SH-SY5Y (cell line): ENCODE results near the gene AP5S1.
A peak's percentile ranks its signal among the peaks of the same experiment; 100 is the strongest.

Source experiments
- GATA2 ChIP-seq: IDR thresholded peaks from 2 replicates; pipeline ENCODE4 v1.6.1; 2011; ENCODE audit warnings: mild to moderate bottlenecking, low read depth, low read length
- GATA3 ChIP-seq: IDR thresholded peaks from 2 replicates; pipeline ENCODE4 v1.6.1; 2011; ENCODE audit warnings: low read depth, mild to moderate bottlenecking, low read length, moderate library complexity

AP5S1 gene

DNA sequence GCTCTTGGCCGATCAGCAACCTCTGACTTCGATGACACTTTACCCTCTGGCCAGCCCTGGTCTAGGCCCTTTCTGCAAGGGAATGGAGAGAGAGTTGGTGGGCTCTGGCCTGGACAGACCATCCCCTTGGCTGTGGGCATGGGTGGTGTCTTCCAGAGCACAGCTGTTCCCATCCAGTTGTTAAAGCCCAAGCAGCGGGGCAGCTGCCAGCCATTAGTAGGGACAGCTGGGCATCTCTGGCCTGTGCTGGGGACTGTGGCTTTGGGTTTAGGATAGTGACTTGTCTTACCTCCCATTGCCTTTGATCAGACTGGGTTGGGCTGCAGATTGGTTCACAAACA, 21.5 kb upstream of the AP5S1 start:
- TF ChIP-seq GATA3 (no peak), GATA2 (no peak)

GRCh38 chr20:3800256-3800877, 20.0 kb upstream of the AP5S1 start:
- TF ChIP-seq GATA3, result no peak
- TF ChIP-seq GATA2, result no peak

DNA sequence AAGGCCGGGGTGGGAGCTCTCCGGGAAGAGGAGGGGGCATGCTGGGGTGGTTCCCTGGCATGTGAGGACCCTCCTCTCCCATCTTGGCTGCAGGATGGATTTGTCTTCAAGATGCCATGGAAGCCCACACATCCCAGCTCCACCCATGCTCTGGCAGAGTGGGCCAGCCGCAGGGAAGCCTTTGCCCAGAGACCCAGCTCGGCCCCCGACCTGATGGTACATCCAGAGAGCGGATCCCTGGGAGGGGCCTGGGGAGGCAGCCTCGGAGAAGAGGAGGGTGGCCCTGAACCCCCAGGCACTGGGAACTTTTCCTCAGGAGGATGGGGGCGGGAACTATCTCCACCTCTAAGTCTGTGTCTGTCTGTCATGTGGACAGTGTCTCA, 19.5 kb upstream of the AP5S1 start:
- TF ChIP-seq GATA3, result no peak
- no peak for TF ChIP-seq GATA2

DNA sequence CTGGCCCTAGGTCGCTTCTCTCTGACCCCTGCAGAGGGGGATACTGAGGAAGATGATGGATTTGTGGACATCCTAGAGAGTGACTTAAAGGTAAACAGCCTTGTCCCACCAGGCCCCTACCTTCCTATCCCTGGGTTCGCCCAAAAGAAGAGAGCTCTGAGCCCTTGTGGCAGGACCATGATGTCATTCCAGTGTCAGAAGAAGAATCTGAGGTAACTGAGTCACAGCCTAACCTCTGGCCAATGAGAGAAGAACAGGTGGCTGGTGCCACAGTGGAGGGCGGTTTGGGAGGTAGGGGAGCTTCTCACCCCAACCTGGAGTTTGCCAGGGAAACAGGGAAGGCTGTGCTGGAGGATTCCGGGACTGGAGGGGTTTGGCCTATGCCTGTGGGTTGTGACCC, 19.0 kb upstream of the AP5S1 start:
- TF ChIP-seq GATA2, result no peak
- no peak for TF ChIP-seq GATA3

DNA sequence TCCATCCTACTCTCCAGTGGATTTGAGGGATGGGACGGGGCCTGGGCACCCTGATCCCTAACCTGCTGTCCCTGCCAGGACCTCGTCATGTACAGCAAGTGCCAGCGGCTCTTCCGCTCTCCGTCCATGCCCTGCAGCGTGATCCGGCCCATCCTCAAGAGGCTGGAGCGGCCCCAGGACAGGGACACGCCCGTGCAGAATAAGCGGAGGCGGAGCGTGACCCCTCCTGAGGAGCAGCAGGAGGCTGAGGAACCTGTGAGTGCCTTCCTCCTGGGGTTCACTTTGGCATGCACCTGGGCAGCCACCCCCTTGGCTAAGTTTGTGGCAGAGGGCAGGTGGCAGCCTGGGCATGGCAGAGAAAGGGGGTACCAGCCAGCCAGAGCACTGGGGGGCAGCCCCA, 18.5 kb upstream of the AP5S1 start:
- TF ChIP-seq GATA2 (no peak), GATA3 (no peak)

GRCh38 chr20:3802524-3803239, 17.7 kb upstream of the AP5S1 start:
- TF ChIP-seq GATA3, result no peak
- TF ChIP-seq GATA2, result no peak

GRCh38 chr20:3803289-3803688, 17.1 kb upstream of the AP5S1 start:
- no peak for TF ChIP-seq GATA2
- no peak for TF ChIP-seq GATA3

DNA sequence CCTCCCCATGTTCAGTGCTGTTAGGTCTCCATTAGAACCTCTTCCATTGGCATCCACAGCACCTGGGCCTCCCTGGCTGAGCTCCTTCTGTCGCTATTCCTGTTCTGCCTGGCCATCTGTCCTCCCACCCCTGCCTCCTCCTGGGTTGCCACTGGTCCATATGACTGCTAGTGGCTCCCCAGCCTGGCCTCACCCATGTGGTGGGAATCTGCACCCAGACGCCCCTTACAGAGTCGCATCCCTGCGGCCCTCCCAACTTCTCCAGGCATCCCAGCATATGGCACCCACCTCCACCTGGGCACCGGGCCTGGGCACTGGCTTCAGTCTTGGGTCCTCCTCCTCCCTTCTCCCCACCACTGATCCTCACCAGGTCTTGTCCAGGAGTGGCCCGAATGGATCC, 16.5 kb upstream of the AP5S1 start:
- TF ChIP-seq GATA3, result no peak
- no peak for TF ChIP-seq GATA2

GRCh38 chr20:3804254-3804751, 16.0 kb upstream of the AP5S1 start:
- no peak for TF ChIP-seq GATA3
- TF ChIP-seq GATA2, result no peak

GRCh38 chr20:3804781-3805180, 15.6 kb upstream of the AP5S1 start:
- TF ChIP-seq GATA2 (no peak), GATA3 (no peak)

GRCh38 chr20:3808544-3808943, 11.8 kb upstream of the AP5S1 start:
- TF ChIP-seq GATA3, result no peak

DNA sequence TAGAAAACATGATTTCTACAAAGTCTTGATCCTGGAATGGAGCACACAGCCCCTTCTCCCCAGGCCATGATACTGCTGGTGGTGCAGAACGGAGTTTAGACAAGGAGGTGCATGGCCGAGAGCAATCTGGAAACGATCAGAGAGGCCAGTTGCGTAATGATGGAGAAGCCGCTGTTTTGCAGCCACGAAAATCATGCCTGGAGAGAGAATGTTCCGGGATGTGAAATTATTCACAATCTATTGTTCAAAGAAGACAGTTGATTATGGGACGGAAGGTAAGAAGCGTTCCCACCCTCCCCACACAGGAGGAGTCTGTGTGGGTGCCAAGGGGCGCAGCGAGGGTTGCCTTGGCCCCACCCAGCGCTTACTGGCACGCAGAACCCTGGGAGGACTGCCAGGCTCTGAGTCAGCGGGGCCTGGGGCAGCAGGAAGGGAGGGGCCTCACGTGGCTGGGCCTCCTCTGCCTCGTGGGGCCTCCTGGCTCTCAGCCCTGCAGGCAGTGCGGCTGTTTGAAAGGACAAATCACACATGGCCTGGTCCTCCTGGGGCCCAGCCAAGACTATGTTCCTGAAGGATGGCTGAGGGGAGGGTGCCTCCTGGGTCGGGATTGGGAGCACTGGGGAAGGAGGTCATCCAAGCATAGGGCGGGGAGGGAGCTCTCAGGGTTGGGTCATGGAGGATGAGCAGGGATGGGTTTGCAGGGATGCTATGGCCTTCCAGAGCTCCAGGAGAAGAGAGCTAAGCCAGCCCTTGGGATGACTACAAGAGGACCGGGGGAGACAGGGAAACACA, 8.7 kb upstream of the AP5S1 start:
- TF ChIP-seq GATA2 (peak; percentile 36), GATA3 (no peak)

DNA sequence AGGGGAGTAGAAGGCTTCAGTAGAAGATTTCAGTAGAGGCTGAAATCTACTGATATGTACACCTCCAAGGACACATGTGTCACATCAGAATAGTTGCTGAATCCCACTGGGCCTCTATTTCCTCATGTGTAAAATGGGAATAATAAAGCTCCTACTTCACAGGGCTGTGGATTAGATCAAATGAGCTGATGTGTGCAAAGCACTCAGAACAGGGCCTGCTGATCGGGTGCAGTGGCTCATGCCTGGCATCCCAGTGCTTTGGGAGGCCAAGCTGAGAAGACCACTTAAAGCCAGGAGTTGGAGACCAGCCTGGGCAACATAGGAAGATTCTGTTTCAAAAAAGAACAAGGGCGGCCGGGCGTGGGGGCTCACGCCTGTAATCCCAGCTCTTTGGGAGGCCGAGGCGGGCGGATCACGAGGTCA, 8.1 kb upstream of the AP5S1 start:
- TF ChIP-seq GATA2 (no peak), GATA3 (no peak)

DNA sequence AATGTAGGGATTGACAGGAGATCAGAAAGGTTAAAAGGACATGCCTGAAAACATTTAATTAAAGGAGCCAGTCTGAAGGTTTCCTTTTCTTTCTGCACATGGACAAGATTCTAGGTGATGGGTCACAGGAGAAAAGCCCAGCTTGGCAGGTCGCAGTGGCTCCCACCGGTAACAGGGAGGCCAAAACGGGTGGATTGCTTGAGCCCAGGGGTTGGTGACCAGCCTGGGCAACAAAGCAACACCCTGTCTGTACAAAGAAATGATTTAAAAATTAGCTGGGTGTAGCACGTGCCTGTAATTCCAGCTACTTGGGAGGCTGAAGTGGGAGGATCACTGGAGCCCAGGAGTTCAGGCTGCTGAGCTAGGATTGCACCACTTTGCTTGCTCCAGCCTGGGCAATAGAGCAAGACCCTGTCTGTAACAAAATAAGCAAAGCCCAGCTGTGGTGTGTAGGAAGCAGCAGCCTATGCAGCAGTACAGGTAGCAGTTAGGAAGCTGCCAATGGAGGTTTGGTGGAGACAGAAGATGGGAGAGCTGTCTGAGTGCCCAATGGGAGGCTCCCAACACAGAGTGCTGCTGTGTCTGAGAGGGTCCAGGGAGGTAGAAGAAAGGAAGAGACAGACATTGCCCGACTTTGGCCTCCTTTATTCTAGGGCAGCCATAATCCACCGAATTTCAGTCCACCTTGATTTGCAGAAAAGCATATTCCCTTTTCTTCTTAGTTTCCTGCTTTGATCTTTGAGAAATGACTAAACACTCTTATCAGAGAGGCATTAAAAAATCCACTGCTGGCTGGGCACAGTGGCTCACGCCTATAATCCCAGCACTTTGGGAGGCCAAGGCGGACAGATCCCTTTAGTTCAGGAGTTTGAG, 7.1 kb upstream of the AP5S1 start:
- no peak for TF ChIP-seq GATA2
